Measurements from ENCODE around the gene CBFA2T3.
A peak's percentile ranks its signal among the peaks of the same experiment; 100 is the strongest.

GRCh38 chr16:88939972-88940861 is 36.8 kb downstream of the CBFA2T3 start:
- TF ChIP-seq YY1 (IDR thresholded peaks at IDR 0.05; ENCODE audit: low read depth), result no peak
- no peak for TF ChIP-seq MAX (IDR thresholded peaks at IDR 0.05)
- TF ChIP-seq EP300 (IDR thresholded peaks at IDR 0.05; ENCODE audit: borderline replicate concordance), result no peak
- TF ChIP-seq REST (IDR thresholded peaks at IDR 0.05; ENCODE audit: low read depth), result no peak
- no peak for TF ChIP-seq USF1 (IDR thresholded peaks at IDR 0.05)
- no peak for TF ChIP-seq TAF1 (IDR thresholded peaks at IDR 0.05; ENCODE audit: low read depth)
- no peak for TF ChIP-seq NFIC (IDR thresholded peaks at IDR 0.05)
- no peak for TF ChIP-seq TCF12 (IDR thresholded peaks at IDR 0.05; ENCODE audit: low read depth)
- peak; percentile 15; the same call in 1 of the 2 replicates for TF ChIP-seq ZBTB7A (IDR thresholded peaks at IDR 0.05; ENCODE audit: low read depth)
- TF ChIP-seq RAD21 (IDR thresholded peaks at IDR 0.05; ENCODE audit: low read depth), result no peak
- TF ChIP-seq CEBPB (IDR thresholded peaks at IDR 0.05), result no peak
- TF ChIP-seq CREB1 (IDR thresholded peaks at IDR 0.05; ENCODE audit: low read depth), result no peak
